Ovary (tissue), 3 donors: Measurements from ENCODE around the gene PDK4.

Experiments
- POLR2A ChIP-seq: fragments of 450-650 bp; IDR thresholded peaks from one replicate; pipeline ENCODE4 v1.6.1; 2017; ENCODE audit warnings: antibody characterized with exemption, mild to moderate bottlenecking, moderate library complexity
- TF ChIP-seq, protein P1 (sequence below), 3 donors: fragments of 450-650 bp in 2 of 3; fragments of 200-600 bp in 1 of 3; IDR thresholded peaks; one replicate each; pipeline versions ENCODE4 v1.5.1 to v1.8.0; 2016 to 2022; ENCODE audit warnings: antibody characterized with exemption in 3 of 3, mild to moderate bottlenecking in 1 of 3
- donor health status: DM: no; HTN: no; CAD: no.

DNA sequence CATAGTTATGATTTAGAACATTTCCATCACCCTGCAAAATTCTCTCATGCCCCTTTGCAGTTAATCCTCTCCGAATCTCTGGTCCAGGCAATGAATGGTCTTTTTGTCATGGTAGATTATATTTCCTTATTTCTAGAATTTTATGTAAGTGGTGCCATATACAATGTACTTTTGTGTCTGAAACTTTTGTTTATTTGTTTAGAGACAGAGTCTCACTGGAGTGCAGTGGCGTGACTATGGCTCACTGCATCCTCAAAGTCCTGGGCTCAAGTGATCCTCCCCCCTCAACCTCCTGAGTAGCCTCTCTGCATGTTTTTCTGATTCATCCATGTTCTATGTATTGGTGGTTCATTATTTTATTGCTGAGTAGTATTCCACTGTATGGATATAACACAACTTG lies 23.2 kb upstream of the PDK4 start:
- TF ChIP-seq POLR2A, result no peak
- TF ChIP-seq, protein P1, sequence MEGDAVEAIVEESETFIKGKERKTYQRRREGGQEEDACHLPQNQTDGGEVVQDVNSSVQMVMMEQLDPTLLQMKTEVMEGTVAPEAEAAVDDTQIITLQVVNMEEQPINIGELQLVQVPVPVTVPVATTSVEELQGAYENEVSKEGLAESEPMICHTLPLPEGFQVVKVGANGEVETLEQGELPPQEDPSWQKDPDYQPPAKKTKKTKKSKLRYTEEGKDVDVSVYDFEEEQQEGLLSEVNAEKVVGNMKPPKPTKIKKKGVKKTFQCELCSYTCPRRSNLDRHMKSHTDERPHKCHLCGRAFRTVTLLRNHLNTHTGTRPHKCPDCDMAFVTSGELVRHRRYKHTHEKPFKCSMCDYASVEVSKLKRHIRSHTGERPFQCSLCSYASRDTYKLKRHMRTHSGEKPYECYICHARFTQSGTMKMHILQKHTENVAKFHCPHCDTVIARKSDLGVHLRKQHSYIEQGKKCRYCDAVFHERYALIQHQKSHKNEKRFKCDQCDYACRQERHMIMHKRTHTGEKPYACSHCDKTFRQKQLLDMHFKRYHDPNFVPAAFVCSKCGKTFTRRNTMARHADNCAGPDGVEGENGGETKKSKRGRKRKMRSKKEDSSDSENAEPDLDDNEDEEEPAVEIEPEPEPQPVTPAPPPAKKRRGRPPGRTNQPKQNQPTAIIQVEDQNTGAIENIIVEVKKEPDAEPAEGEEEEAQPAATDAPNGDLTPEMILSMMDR (IDR thresholded peaks at IDR 0.05), result no peak
